Kidney (tissue), 14 donors: ENCODE data around the gene SERPINA5. TPM values are rescaled to one million over a fixed set of nuclear protein-coding genes. Genes with fewer than 3 reads are reported as not detected.

Experiments
- DNase-seq, 5 donors: peaks; one replicate each; pipeline ENCODE4 v3.0.0-alpha.2; 2013 to 2020
- FAIRE-seq: peaks from 2 replicates; lab custom pipeline; 2012; peaks lifted over from hg19 to GRCh38; lab: Jason Lieb, UNC
- H3K27ac ChIP-seq, 2 donors: one replicate each; pipeline ENCODE4 v1.7.0; 2013; ENCODE audit warnings: low read depth in 2 of 2, low read length in 2 of 2, inconsistent platforms in 1 of 2
- H3K27me3 ChIP-seq: one replicate; pipeline ENCODE4 v1.7.1; 2013; ENCODE audit warnings: low read length, inconsistent platforms; ENCODE audit not compliant: control insufficient read depth, insufficient read depth
- H3K36me3 ChIP-seq, 3 donors: one replicate each; pipeline versions ENCODE4 v1.7.0 to v1.7.1; 2013; ENCODE audit warnings: low read length in 3 of 3, control low read depth in 1 of 3, inconsistent platforms in 1 of 3; ENCODE audit not compliant: insufficient read depth in 3 of 3, control insufficient read depth in 2 of 3
- H3K4me1 ChIP-seq, 3 donors: one replicate each; pipeline versions ENCODE4 v1.7.0 to v1.7.1; 2013; ENCODE audit warnings: low read length in 3 of 3, inconsistent platforms in 1 of 3, low read depth in 1 of 3; ENCODE audit not compliant: control insufficient read depth in 2 of 3, insufficient read depth in 2 of 3
- H3K4me3 ChIP-seq, 3 donors: one replicate each; pipeline versions ENCODE4 v1.7.0 to v1.8.1; 2013; ENCODE audit warnings: low read length in 3 of 3, control low read depth in 1 of 3, inconsistent platforms in 1 of 3
- H3K9ac ChIP-seq, 3 donors: one replicate each; pipeline versions ENCODE4 v1.7.0 to v1.7.1; 2013; ENCODE audit warnings: low read length in 3 of 3, control low read depth in 1 of 3, inconsistent platforms in 1 of 3
- H3K9me3 ChIP-seq, 3 donors: one replicate each; pipeline versions ENCODE4 v1.7.0 to v1.7.1; 2013; ENCODE audit warnings: low read length in 3 of 3, control low read depth in 1 of 3, inconsistent platforms in 1 of 3; ENCODE audit not compliant: control insufficient read depth in 2 of 3, insufficient read depth in 1 of 3
- intact Hi-C: fragments of 100-400 bp; cut with DNase I; formaldehyde crosslinking; loops from one replicate; pipeline ENCODE4 v1.11.1; 2022
- polyA plus RNA-seq: library from polyadenylated mRNA; stranded (reverse); fragments of 350-450 nt; fragmentation: Illumina TruSeq; extraction: RNeasy Lipid Tissue Mini Kit (QIAGEN cat#74804); gene quantifications from one replicate; pipeline ENCODE4 v1.2.3, GENCODE V29; 2014; ENCODE audit warnings: low read depth, low replicate concordance; ENCODE audit not compliant: insufficient read depth
- total RNA-seq: library from RNA; stranded (reverse); fragmentation: NEBNext Ultra II Directional; extraction: Animal tissue kit (Norgen Biotek cat#: 25700); gene quantifications from one replicate; pipeline ENCODE4 v1.2.1, GENCODE V29; 2021
- TF ChIP-seq, protein P1 (sequence below): IDR thresholded peaks from 3 replicates; pipeline ENCODE4 v1.5.1; 2012; ENCODE audit warnings: mild to moderate bottlenecking, moderate library complexity, borderline replicate concordance; ENCODE audit not compliant: insufficient read depth; ENCODE audit errors: extremely low read depth
- donor health status: control.
- donor health status: control.
- donor health status: control.
- donor health status: control.
- donor health status: control.
- donor health status: DM: yes; HTN: yes; CAD: no.
- donor health status: Normal renal cell carcinoma (clear cell type).

The SERPINA5 gene
- total and polyA plus RNA-seq, 2 donors from 2014 or later = 85.1 to 522 TPM

DNA sequence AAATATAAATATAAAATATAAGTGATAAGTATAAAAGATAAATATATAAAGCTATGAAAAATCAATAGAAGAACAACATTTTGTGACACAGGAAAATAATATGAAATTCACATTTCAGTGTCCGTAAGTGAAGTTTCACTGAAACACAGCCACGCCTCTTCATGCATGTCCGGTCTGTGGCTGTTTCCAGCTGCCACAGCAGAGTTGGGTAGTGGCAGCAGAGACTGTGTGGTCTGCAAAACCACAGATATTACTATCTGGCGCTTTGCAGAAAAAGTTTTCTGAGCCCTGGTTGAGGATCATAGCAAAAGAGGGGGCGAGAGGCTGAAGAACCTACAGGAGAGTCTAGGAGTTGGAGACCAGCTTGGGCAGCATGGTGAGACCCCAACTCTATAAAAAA is 19.2 kb upstream of the SERPINA5 start:
- DNase-seq (peak in 1 of 5 donors; percentile 8), FAIRE-seq (no peak)
- TF ChIP-seq, protein P1, sequence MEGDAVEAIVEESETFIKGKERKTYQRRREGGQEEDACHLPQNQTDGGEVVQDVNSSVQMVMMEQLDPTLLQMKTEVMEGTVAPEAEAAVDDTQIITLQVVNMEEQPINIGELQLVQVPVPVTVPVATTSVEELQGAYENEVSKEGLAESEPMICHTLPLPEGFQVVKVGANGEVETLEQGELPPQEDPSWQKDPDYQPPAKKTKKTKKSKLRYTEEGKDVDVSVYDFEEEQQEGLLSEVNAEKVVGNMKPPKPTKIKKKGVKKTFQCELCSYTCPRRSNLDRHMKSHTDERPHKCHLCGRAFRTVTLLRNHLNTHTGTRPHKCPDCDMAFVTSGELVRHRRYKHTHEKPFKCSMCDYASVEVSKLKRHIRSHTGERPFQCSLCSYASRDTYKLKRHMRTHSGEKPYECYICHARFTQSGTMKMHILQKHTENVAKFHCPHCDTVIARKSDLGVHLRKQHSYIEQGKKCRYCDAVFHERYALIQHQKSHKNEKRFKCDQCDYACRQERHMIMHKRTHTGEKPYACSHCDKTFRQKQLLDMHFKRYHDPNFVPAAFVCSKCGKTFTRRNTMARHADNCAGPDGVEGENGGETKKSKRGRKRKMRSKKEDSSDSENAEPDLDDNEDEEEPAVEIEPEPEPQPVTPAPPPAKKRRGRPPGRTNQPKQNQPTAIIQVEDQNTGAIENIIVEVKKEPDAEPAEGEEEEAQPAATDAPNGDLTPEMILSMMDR = no peak
- H3K27ac ChIP-seq = no peak overlapping the region
- no peaks in the 10 kb centered on the region for H3K36me3 ChIP-seq
- H3K9ac ChIP-seq = no peak overlapping the region
- no peaks in the 10 kb centered on the region for H3K27me3 ChIP-seq
- intact Hi-C loops = no loop called here
- H3K4me1 ChIP-seq = no peaks in the 10 kb centered on the region
- no peaks in the 10 kb centered on the region for H3K9me3 ChIP-seq
- no peak overlapping the region for H3K4me3 ChIP-seq

DNA sequence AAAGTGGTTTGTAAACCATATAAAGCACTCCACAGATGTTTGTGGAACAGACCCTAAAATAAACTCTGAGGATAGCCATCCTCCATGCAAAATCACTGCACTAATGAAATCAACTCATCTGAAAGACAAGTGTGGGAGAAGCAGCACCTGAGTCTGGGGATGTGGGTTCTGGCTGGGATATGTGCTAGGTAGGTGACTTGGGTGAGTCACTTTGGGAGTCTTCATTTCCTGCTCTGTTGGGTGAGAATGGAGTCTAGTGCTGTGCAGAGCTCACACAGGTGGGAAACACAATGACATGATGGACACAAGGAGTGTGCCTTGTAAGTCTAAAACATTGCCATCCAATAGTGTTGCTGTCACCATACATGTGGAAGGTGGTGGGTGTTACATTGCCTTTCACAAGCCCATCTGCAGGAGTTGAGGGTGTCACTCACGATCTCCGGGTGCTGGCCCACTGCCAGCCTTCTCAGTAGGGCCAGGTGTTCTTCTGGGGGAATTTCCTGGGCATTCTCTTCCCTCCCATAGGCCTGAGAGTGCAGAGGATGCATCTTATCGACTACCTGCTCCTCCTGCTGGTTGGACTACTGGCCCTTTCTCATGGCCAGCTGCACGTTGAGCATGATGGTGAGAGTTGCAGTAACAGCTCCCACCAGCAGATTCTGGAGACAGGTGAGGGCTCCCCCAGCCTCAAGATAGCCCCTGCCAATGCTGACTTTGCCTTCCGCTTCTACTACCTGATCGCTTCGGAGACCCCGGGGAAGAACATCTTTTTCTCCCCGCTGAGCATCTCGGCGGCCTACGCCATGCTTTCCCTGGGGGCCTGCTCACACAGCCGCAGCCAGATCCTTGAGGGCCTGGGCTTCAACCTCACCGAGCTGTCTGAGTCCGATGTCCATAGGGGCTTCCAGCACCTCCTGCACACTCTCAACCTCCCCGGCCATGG is 18.0 kb upstream of the SERPINA5 start:
- Histone ChIP-seq H3K36me3 (no peaks in the 10 kb centered on the region), H3K4me1 (no peaks in the 10 kb centered on the region), H3K9ac (no peak overlapping the region), H3K27ac (no peak overlapping the region), H3K4me3 (peak overlapping the region in 1 of 3 donors; percentile 26), H3K27me3 (no peaks in the 10 kb centered on the region), H3K9me3 (no peaks in the 10 kb centered on the region)
- FAIRE-seq (no peak), DNase-seq (peak in 1 of 5 donors; percentile 11)
- TF ChIP-seq, protein P1 = no peak
- intact Hi-C loops = no loop called here

DNA sequence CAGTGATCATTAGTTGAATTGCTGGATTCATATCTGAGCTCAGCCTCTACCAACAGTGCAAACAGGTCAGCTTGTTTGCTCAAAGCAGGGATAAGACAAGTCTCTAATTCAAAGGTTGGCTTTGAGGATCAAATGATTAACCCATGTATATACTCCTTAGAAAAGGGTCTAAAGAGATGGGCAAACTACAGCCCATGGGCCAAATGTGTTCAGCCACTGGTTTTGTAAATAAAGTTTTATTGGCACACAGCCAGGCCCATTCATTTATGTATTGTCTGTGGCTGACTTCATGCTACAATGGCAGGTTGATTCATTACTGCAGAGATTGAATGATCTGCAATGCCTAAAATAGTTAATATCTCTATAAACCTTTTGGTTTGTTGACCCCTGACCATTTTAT is 16.8 kb upstream of the SERPINA5 start:
- no peaks in the 10 kb centered on the region for H3K4me1 ChIP-seq
- no peaks in the 10 kb centered on the region for H3K27me3 ChIP-seq
- H3K4me3 ChIP-seq = no peak overlapping the region
- no peak for FAIRE-seq
- no peak for DNase-seq
- TF ChIP-seq, protein P1 = no peak
- no peak overlapping the region for H3K9ac ChIP-seq
- no peaks in the 10 kb centered on the region for H3K36me3 ChIP-seq
- H3K27ac ChIP-seq = no peak overlapping the region
- intact Hi-C loops = no loop called here
- H3K9me3 ChIP-seq = no peaks in the 10 kb centered on the region
